Chondrocyte (in vitro differentiated cells): Measurements from ENCODE around the gene CSNK1G2. TPM values are rescaled to one million over a fixed set of nuclear protein-coding genes. Genes with fewer than 3 reads are reported as not detected.
"Not testable (repeated sequence)": the region's sequence is repeated elsewhere in the genome, so short reads cannot be mapped to it uniquely, and the experiment has no call there.

Source experiments
- DNase-seq: peaks from one replicate; pipeline ENCODE4 v3.0.0; 2021; ENCODE audit warnings: mixed read lengths, low spot score
- H3K27ac Mint-ChIP-seq: one replicate; pipeline ENCODE4 v1.8.0; 2021; ENCODE audit warnings: mild to moderate bottlenecking, moderate library complexity, mixed read lengths; ENCODE audit not compliant: unreplicated experiment
- H3K27me3 Mint-ChIP-seq: 2 replicates; pipeline ENCODE4 v1.8.0; 2021; ENCODE audit warnings: low read depth, mixed read lengths
- H3K36me3 Mint-ChIP-seq: 2 replicates; pipeline ENCODE4 v1.8.0; 2021; ENCODE audit warnings: low read depth, mixed read lengths
- H3K4me1 Mint-ChIP-seq: 2 replicates; pipeline ENCODE4 v1.8.0; 2021; ENCODE audit warnings: low read depth, mild to moderate bottlenecking, mixed read lengths
- H3K4me3 Mint-ChIP-seq: one replicate; pipeline ENCODE4 v1.8.0; 2021; ENCODE audit warnings: mild to moderate bottlenecking, moderate library complexity, mixed read lengths; ENCODE audit not compliant: unreplicated experiment
- H3K9me3 Mint-ChIP-seq: 2 replicates; pipeline ENCODE4 v1.8.0; 2021; ENCODE audit warnings: low read depth, mixed read lengths
- total RNA-seq: library from RNA; stranded (reverse); gene quantifications from 3 replicates; pipeline ENCODE4 v1.2.1, GENCODE V29; 2021
- TF ChIP-seq, protein P1 (sequence below): fragments of 200-600 bp; sonication (generic); IDR thresholded peaks from 2 replicates; pipeline ENCODE4 v1.5.0; 2021; ENCODE audit warnings: antibody characterized with exemption, mild to moderate bottlenecking, moderate library complexity

Gene CSNK1G2
- total RNA-seq, 1 donor from 2014 or later: 58.9 TPM

GRCh38 chr19:1986357-1987162, 45.6 kb downstream of the CSNK1G2 start:
- no peak for DNase-seq
- Mint-ChIP-seq H3K4me1 (no peaks in the 10 kb centered on the region), H3K36me3 (peaks cover 13% of the 10 kb centered on the region)

GRCh38 chr19:1987197-1988187, 46.5 kb downstream of the CSNK1G2 start:
- H3K27ac Mint-ChIP-seq: no peak overlapping the region
- no peaks in the 10 kb centered on the region for H3K4me1 Mint-ChIP-seq
- peaks cover 10% of the 10 kb centered on the region for H3K36me3 Mint-ChIP-seq
- H3K4me3 Mint-ChIP-seq: no peak overlapping the region
- no peaks in the 10 kb centered on the region for H3K9me3 Mint-ChIP-seq
- TF ChIP-seq, protein P1, sequence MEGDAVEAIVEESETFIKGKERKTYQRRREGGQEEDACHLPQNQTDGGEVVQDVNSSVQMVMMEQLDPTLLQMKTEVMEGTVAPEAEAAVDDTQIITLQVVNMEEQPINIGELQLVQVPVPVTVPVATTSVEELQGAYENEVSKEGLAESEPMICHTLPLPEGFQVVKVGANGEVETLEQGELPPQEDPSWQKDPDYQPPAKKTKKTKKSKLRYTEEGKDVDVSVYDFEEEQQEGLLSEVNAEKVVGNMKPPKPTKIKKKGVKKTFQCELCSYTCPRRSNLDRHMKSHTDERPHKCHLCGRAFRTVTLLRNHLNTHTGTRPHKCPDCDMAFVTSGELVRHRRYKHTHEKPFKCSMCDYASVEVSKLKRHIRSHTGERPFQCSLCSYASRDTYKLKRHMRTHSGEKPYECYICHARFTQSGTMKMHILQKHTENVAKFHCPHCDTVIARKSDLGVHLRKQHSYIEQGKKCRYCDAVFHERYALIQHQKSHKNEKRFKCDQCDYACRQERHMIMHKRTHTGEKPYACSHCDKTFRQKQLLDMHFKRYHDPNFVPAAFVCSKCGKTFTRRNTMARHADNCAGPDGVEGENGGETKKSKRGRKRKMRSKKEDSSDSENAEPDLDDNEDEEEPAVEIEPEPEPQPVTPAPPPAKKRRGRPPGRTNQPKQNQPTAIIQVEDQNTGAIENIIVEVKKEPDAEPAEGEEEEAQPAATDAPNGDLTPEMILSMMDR: no peak
- H3K27me3 Mint-ChIP-seq: no peaks in the 10 kb centered on the region
- DNase-seq: peak; percentile 91

More at GRCh38 chr19:1986357-1987162, 45.6 kb downstream of the CSNK1G2 start:
- TF ChIP-seq, protein P1: no peak
- no peaks in the 10 kb centered on the region for H3K27me3 Mint-ChIP-seq
- H3K9me3 Mint-ChIP-seq: no peaks in the 10 kb centered on the region
- H3K4me3 Mint-ChIP-seq: no peak overlapping the region
- no peak overlapping the region for H3K27ac Mint-ChIP-seq

GRCh38 chr19:1988464-1988863, 47.5 kb downstream of the CSNK1G2 start:
- H3K9me3 Mint-ChIP-seq, H3K4me1 Mint-ChIP-seq, DNase-seq, H3K27me3 Mint-ChIP-seq, H3K4me3 Mint-ChIP-seq: not testable (repeated sequence)
- Mint-ChIP-seq H3K36me3 (peaks cover 13% of the 10 kb centered on the region), H3K27ac (peak overlapping the region; percentile 8)

- no peaks in the 10 kb centered on the region for H3K4me1 Mint-ChIP-seq
- no peak overlapping the region for H3K4me3 Mint-ChIP-seq
- no peaks in the 10 kb centered on the region for H3K9me3 Mint-ChIP-seq
- peaks cover 13% of the 10 kb centered on the region for H3K36me3 Mint-ChIP-seq
- DNase-seq: no peak
- no peaks in the 10 kb centered on the region for H3K27me3 Mint-ChIP-seq
- no peak overlapping the region for H3K27ac Mint-ChIP-seq
- TF ChIP-seq, protein P1: no peak
Observed at GRCh38 chr19:1989513-1990229, 48.7 kb downstream of the CSNK1G2 start.

DNA sequence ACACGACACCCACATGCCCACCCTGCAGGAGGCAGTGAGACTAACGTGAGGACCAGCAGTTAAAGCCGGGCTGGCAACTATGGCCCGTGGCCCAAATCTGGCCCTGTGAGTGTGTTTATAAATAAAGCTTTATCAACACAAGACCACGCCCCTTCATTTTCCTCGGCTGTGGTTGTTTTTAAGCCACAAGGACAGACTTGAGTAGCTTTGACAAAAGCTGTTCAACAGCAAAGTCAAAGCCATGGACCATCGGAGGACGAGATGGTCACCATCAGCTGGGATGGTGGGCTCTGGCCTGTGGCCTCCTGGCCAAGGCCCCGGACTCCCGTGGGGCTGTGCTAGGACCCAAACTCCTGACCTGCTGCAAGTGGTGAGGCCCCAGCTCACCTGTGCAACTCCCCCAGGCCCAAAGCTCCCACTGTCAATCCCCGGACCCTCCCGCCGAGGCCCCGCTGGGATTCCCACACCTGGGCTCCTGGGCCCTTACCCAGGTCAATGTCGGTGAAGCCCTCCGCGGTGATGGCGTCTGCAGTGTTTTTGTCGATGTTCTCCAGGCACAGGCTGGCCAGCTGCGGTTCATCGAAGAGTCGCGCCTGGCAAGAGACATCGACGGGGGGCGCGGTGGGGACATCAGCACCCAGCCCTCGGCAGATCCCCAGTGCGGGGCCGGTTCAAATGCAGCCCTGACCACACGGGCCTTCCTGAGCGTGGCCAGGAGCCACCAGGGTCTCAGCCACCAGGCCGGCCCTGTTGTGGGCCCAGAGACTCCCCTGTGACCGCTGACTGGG, 49.5 kb downstream of the CSNK1G2 start:
- Mint-ChIP-seq H3K27me3 (no peaks in the 10 kb centered on the region), H3K4me3 (no peak overlapping the region), H3K9me3 (no peaks in the 10 kb centered on the region), H3K36me3 (peaks cover 10% of the 10 kb centered on the region), H3K27ac (no peak overlapping the region), H3K4me1 (no peaks in the 10 kb centered on the region)
- TF ChIP-seq, protein P1: no peak
- DNase-seq: no peak
